ENCODE data around the gene THAP6. TPM values are rescaled to one million over a fixed set of nuclear protein-coding genes. Genes with fewer than 3 reads are reported as not detected.

THAP6 gene
- total and polyA plus RNA-seq, 2 of the 8 experiments (the other 6 are each of a cell fraction or from before 2014, with no cell fraction given) = 3.3 to 9.7 TPM

- TF ChIP-seq, protein P1, sequence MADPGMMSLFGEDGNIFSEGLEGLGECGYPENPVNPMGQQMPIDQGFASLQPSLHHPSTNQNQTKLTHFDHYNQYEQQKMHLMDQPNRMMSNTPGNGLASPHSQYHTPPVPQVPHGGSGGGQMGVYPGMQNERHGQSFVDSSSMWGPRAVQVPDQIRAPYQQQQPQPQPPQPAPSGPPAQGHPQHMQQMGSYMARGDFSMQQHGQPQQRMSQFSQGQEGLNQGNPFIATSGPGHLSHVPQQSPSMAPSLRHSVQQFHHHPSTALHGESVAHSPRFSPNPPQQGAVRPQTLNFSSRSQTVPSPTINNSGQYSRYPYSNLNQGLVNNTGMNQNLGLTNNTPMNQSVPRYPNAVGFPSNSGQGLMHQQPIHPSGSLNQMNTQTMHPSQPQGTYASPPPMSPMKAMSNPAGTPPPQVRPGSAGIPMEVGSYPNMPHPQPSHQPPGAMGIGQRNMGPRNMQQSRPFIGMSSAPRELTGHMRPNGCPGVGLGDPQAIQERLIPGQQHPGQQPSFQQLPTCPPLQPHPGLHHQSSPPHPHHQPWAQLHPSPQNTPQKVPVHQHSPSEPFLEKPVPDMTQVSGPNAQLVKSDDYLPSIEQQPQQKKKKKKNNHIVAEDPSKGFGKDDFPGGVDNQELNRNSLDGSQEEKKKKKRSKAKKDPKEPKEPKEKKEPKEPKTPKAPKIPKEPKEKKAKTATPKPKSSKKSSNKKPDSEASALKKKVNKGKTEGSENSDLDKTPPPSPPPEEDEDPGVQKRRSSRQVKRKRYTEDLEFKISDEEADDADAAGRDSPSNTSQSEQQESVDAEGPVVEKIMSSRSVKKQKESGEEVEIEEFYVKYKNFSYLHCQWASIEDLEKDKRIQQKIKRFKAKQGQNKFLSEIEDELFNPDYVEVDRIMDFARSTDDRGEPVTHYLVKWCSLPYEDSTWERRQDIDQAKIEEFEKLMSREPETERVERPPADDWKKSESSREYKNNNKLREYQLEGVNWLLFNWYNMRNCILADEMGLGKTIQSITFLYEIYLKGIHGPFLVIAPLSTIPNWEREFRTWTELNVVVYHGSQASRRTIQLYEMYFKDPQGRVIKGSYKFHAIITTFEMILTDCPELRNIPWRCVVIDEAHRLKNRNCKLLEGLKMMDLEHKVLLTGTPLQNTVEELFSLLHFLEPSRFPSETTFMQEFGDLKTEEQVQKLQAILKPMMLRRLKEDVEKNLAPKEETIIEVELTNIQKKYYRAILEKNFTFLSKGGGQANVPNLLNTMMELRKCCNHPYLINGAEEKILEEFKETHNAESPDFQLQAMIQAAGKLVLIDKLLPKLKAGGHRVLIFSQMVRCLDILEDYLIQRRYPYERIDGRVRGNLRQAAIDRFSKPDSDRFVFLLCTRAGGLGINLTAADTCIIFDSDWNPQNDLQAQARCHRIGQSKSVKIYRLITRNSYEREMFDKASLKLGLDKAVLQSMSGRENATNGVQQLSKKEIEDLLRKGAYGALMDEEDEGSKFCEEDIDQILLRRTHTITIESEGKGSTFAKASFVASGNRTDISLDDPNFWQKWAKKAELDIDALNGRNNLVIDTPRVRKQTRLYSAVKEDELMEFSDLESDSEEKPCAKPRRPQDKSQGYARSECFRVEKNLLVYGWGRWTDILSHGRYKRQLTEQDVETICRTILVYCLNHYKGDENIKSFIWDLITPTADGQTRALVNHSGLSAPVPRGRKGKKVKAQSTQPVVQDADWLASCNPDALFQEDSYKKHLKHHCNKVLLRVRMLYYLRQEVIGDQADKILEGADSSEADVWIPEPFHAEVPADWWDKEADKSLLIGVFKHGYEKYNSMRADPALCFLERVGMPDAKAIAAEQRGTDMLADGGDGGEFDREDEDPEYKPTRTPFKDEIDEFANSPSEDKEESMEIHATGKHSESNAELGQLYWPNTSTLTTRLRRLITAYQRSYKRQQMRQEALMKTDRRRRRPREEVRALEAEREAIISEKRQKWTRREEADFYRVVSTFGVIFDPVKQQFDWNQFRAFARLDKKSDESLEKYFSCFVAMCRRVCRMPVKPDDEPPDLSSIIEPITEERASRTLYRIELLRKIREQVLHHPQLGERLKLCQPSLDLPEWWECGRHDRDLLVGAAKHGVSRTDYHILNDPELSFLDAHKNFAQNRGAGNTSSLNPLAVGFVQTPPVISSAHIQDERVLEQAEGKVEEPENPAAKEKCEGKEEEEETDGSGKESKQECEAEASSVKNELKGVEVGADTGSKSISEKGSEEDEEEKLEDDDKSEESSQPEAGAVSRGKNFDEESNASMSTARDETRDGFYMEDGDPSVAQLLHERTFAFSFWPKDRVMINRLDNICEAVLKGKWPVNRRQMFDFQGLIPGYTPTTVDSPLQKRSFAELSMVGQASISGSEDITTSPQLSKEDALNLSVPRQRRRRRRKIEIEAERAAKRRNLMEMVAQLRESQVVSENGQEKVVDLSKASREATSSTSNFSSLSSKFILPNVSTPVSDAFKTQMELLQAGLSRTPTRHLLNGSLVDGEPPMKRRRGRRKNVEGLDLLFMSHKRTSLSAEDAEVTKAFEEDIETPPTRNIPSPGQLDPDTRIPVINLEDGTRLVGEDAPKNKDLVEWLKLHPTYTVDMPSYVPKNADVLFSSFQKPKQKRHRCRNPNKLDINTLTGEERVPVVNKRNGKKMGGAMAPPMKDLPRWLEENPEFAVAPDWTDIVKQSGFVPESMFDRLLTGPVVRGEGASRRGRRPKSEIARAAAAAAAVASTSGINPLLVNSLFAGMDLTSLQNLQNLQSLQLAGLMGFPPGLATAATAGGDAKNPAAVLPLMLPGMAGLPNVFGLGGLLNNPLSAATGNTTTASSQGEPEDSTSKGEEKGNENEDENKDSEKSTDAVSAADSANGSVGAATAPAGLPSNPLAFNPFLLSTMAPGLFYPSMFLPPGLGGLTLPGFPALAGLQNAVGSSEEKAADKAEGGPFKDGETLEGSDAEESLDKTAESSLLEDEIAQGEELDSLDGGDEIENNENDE (IDR thresholded peaks at IDR 0.05; ENCODE audit: insufficient replicate concordance, low read length) = no peak
- no peak for TF ChIP-seq GABPA (IDR thresholded peaks at IDR 0.05; ENCODE audit: borderline replicate concordance, insufficient read depth, low read length)
- no peak for TF ChIP-seq CHD2 (IDR thresholded peaks at IDR 0.05; ENCODE audit: low read length)
These were observed 24.1 kb upstream of the THAP6 start (continued) for GRCh38 chr4:75490155-75490554.
